ENCODE results near the gene CDS2.
A peak's percentile ranks its signal among the peaks of the same experiment; 100 is the strongest.

CDS2 gene

GRCh38 chr20:5155404-5155803 lies 28.6 kb downstream of the CDS2 start:
- H3K18ac ChIP-seq (ENCODE audit: low read depth in 1 of 2, low read length in 2 of 2), result no peak overlapping the region
- no peak overlapping the region for H3K4ac ChIP-seq (ENCODE audit: low read depth in 1 of 2, low read length in 2 of 2)
- H4K91ac ChIP-seq (ENCODE audit: low read length), result no peak overlapping the region
- peaks cover 7% of the 10 kb centered on the region for H3K4me1 ChIP-seq (ENCODE audit: control insufficient read depth, insufficient read depth, low read depth, low read length)
- H3K4me2 ChIP-seq (ENCODE audit: low read length, poor library complexity, severe bottlenecking), result no peak overlapping the region
- DNase-seq, result no peak
- H3K23ac ChIP-seq (ENCODE audit: low read length in 2 of 2), result no peak overlapping the region
- peaks cover 29% of the 10 kb centered on the region for H3K79me1 ChIP-seq (replicated peaks; ENCODE audit: low read length, poor library complexity, severe bottlenecking)
- H3K27ac ChIP-seq (ENCODE audit: low read length, poor library complexity, severe bottlenecking), result no peak overlapping the region
- no peak overlapping the region for H4K8ac ChIP-seq (ENCODE audit: low read length)
- no peak overlapping the region for H2BK120ac ChIP-seq (ENCODE audit: low read depth, low read length)
- H3K36me3 ChIP-seq (ENCODE audit: control insufficient read depth in 1 of 2, insufficient read depth in 2 of 2, low read depth in 1 of 2, low read length in 2 of 2), result no peaks in the 10 kb centered on the region
- H2AK5ac ChIP-seq (ENCODE audit: low read length, severe bottlenecking), result no peak overlapping the region
- 88% methylated on average over 2 of the region's 2 CpGs for WGBS
- no peak overlapping the region for H2BK5ac ChIP-seq (ENCODE audit: low read depth, low read length, poor library complexity, severe bottlenecking)
- no peak overlapping the region for H3K9ac ChIP-seq (ENCODE audit: low read length)
- no peaks in the 10 kb centered on the region for H3K27me3 ChIP-seq (ENCODE audit: control insufficient read depth in 1 of 2, insufficient read depth in 1 of 2, low read length in 2 of 2)
- H3K14ac ChIP-seq (ENCODE audit: low read length in 2 of 2), result no peak overlapping the region
- no peak overlapping the region for H2BK15ac ChIP-seq (ENCODE audit: low read depth, poor library complexity, severe bottlenecking)
- H3K9me3 ChIP-seq (ENCODE audit: control insufficient read depth, low read length), result no peaks in the 10 kb centered on the region
- no peak overlapping the region for H2AFZ ChIP-seq (ENCODE audit: low read depth, low read length)
- H3K4me3 ChIP-seq (ENCODE audit: insufficient read depth in 1 of 2, low read depth in 1 of 2, low read length in 2 of 2), result no peak overlapping the region
- no peak overlapping the region for H2BK12ac ChIP-seq (ENCODE audit: low read length in 2 of 2)

DNA sequence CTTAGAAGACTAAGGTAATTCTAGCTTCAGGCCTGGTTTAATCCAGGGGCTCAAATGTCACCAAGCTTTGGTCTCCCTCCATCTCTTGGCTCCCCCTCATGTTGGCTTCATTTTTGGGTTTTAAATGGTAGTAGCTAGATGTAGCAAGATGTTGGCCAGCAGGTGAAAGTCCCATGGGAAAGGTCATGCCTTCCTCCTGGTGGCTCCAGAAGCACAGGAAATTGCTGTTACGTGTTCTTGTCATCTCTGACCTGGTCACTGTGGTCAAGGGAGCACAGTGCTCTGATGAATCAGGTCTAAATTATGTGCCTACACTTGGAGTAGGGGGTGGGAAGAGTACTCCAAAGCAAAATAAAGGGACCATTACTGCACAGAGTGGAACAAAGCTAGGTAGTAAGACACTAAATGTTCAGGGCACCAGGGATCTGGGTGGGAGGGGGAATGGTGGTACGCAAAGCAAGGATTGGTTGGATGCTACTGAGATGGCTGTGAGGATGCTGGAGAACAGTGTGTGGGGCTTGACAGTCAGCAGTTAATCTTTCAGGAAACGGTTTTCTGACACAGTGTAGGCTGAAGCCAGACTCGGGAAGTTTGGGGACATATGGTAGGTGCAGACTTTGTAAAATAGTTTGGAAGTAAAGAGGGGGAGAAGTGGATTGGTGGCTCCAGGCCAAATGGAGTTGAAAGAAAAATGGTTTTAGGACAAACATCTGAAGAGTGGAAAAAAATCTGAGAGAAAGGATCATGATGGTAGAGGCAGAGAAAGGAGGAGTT lies 30.1 kb downstream of the CDS2 start:
- WGBS, result 25% methylated on average over 4 of the region's 4 CpGs

DNA sequence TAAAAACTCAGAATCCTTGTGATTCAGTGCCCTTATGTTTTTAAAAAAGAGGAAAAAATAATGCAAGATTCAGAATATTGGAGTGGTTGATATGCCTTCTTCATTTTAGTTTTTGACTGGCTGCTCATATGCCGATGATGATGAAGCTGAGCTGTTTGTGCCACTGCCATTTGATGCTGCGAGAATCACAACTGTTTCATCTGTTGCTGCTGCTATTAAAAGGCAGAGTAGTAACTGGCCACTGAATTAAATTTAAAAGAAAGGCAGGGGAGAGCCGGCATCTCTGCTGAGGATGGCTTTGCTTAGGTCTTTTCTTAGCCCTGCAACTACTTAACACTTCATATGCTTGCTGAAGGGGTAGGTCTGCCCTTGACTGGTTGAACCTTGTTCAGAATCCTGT lies 33.1 kb downstream of the CDS2 start:
- H3K4me3 ChIP-seq (ENCODE audit: insufficient read depth in 1 of 2, low read depth in 1 of 2, low read length in 2 of 2), result no peak overlapping the region
- no peak overlapping the region for H2AFZ ChIP-seq (ENCODE audit: low read depth, low read length)
- H3K4me2 ChIP-seq (ENCODE audit: low read length, poor library complexity, severe bottlenecking), result no peak overlapping the region
- no peak overlapping the region for H3K4ac ChIP-seq (ENCODE audit: low read depth in 1 of 2, low read length in 2 of 2)
- peaks cover 2% of the 10 kb centered on the region for H3K4me1 ChIP-seq (ENCODE audit: control insufficient read depth, insufficient read depth, low read depth, low read length)
- H3K27ac ChIP-seq (ENCODE audit: low read length, poor library complexity, severe bottlenecking), result no peak overlapping the region
- no peak overlapping the region for H2BK120ac ChIP-seq (ENCODE audit: low read depth, low read length)
- no peak overlapping the region for H2AK5ac ChIP-seq (ENCODE audit: low read length, severe bottlenecking)
- H4K8ac ChIP-seq (ENCODE audit: low read length), result peak overlapping the region; percentile 19
- DNase-seq, result no peak
- H3K23ac ChIP-seq (ENCODE audit: low read length in 2 of 2), result no peak overlapping the region
- no peak overlapping the region for H2BK15ac ChIP-seq (ENCODE audit: low read depth, poor library complexity, severe bottlenecking)
- no peak overlapping the region for H2BK5ac ChIP-seq (ENCODE audit: low read depth, low read length, poor library complexity, severe bottlenecking)
- no peaks in the 10 kb centered on the region for H3K36me3 ChIP-seq (ENCODE audit: control insufficient read depth in 1 of 2, insufficient read depth in 2 of 2, low read depth in 1 of 2, low read length in 2 of 2)
- over 99% methylated on average over 3 of the region's 3 CpGs for whole genome bisulfite sequencing
- no peak overlapping the region for H3K9ac ChIP-seq (ENCODE audit: low read length)
- H3K9me3 ChIP-seq (ENCODE audit: control insufficient read depth, low read length), result no peaks in the 10 kb centered on the region
- H4K91ac ChIP-seq (ENCODE audit: low read length), result no peak overlapping the region
- no peak overlapping the region for H2BK12ac ChIP-seq (ENCODE audit: low read length in 2 of 2)
- H3K79me1 ChIP-seq (replicated peaks; ENCODE audit: low read length, poor library complexity, severe bottlenecking), result peaks cover 44% of the 10 kb centered on the region
- no peak overlapping the region for H3K18ac ChIP-seq (ENCODE audit: low read depth in 1 of 2, low read length in 2 of 2)
- H3K14ac ChIP-seq (ENCODE audit: low read length in 2 of 2), result no peak overlapping the region
- H3K27me3 ChIP-seq (ENCODE audit: control insufficient read depth in 1 of 2, insufficient read depth in 1 of 2, low read length in 2 of 2), result no peaks in the 10 kb centered on the region

More for the DNA sequence above, 30.1 kb downstream of the CDS2 start:
- Histone ChIP-seq H2BK12ac (ENCODE audit: low read length in 2 of 2) (no peak overlapping the region), H2BK15ac (ENCODE audit: low read depth, poor library complexity, severe bottlenecking) (no peak overlapping the region), H3K9ac (ENCODE audit: low read length) (no peak overlapping the region), H3K9me3 (ENCODE audit: control insufficient read depth, low read length) (no peaks in the 10 kb centered on the region), H3K23ac (ENCODE audit: low read length in 2 of 2) (no peak overlapping the region), H3K4me3 (ENCODE audit: insufficient read depth in 1 of 2, low read depth in 1 of 2, low read length in 2 of 2) (no peak overlapping the region), H2BK120ac (ENCODE audit: low read depth, low read length) (no peak overlapping the region), H3K14ac (ENCODE audit: low read length in 2 of 2) (no peak overlapping the region), H3K79me1 (replicated peaks; ENCODE audit: low read length, poor library complexity, severe bottlenecking) (peaks cover 30% of the 10 kb centered on the region), H3K4ac (ENCODE audit: low read depth in 1 of 2, low read length in 2 of 2) (peak overlapping the region in 1 of 2 experiments; percentile 32), H3K18ac (ENCODE audit: low read depth in 1 of 2, low read length in 2 of 2) (peak overlapping the region in 1 of 2 experiments; percentile 77), H4K91ac (ENCODE audit: low read length) (no peak overlapping the region), H3K4me2 (ENCODE audit: low read length, poor library complexity, severe bottlenecking) (no peak overlapping the region), H4K8ac (ENCODE audit: low read length) (no peak overlapping the region), H3K27me3 (ENCODE audit: control insufficient read depth in 1 of 2, insufficient read depth in 1 of 2, low read length in 2 of 2) (no peaks in the 10 kb centered on the region), H3K36me3 (ENCODE audit: control insufficient read depth in 1 of 2, insufficient read depth in 2 of 2, low read depth in 1 of 2, low read length in 2 of 2) (no peaks in the 10 kb centered on the region), H2AK5ac (ENCODE audit: low read length, severe bottlenecking) (no peak overlapping the region), H2BK5ac (ENCODE audit: low read depth, low read length, poor library complexity, severe bottlenecking) (no peak overlapping the region), H2AFZ (ENCODE audit: low read depth, low read length) (no peak overlapping the region), H3K27ac (ENCODE audit: low read length, poor library complexity, severe bottlenecking) (no peak overlapping the region), H3K4me1 (ENCODE audit: control insufficient read depth, insufficient read depth, low read depth, low read length) (peaks cover 2% of the 10 kb centered on the region)
- DNase-seq, result peak; percentile 74

DNA sequence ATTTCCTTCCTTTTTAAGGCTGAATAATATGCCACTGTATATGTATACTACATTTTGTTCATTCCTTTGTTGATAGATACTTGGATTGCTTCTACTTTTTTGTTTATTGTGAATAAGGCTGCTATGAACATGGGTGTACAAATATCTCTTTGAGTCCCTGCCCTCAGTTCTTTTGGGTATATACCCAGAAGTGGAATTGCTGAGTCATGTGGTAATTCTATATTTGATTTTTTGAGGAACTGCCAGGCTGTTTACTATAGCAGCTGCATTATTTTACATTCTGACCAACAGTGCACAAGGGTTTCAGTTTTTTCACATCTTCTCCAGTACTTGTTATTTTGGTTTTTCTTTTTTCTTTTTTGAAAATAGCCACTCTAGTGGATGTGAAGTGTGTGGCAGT lies 34.1 kb downstream of the CDS2 start:
- Histone ChIP-seq H2AK5ac (ENCODE audit: low read length, severe bottlenecking) (no peak overlapping the region), H3K36me3 (ENCODE audit: control insufficient read depth in 1 of 2, insufficient read depth in 2 of 2, low read depth in 1 of 2, low read length in 2 of 2) (no peaks in the 10 kb centered on the region), H2AFZ (ENCODE audit: low read depth, low read length) (no peak overlapping the region), H4K8ac (ENCODE audit: low read length) (no peak overlapping the region), H3K27ac (ENCODE audit: low read length, poor library complexity, severe bottlenecking) (no peak overlapping the region), H3K18ac (ENCODE audit: low read depth in 1 of 2, low read length in 2 of 2) (no peak overlapping the region), H4K91ac (ENCODE audit: low read length) (no peak overlapping the region), H2BK120ac (ENCODE audit: low read depth, low read length) (no peak overlapping the region), H3K4me2 (ENCODE audit: low read length, poor library complexity, severe bottlenecking) (no peak overlapping the region), H3K4me1 (ENCODE audit: control insufficient read depth, insufficient read depth, low read depth, low read length) (peaks cover 2% of the 10 kb centered on the region), H2BK15ac (ENCODE audit: low read depth, poor library complexity, severe bottlenecking) (no peak overlapping the region), H3K79me1 (replicated peaks; ENCODE audit: low read length, poor library complexity, severe bottlenecking) (peaks cover 48% of the 10 kb centered on the region), H3K23ac (ENCODE audit: low read length in 2 of 2) (no peak overlapping the region), H3K4me3 (ENCODE audit: insufficient read depth in 1 of 2, low read depth in 1 of 2, low read length in 2 of 2) (no peak overlapping the region), H3K4ac (ENCODE audit: low read depth in 1 of 2, low read length in 2 of 2) (no peak overlapping the region), H2BK12ac (ENCODE audit: low read length in 2 of 2) (no peak overlapping the region), H3K9ac (ENCODE audit: low read length) (no peak overlapping the region), H3K27me3 (ENCODE audit: control insufficient read depth in 1 of 2, insufficient read depth in 1 of 2, low read length in 2 of 2) (no peaks in the 10 kb centered on the region), H2BK5ac (ENCODE audit: low read depth, low read length, poor library complexity, severe bottlenecking) (no peak overlapping the region), H3K9me3 (ENCODE audit: control insufficient read depth, low read length) (no peaks in the 10 kb centered on the region), H3K14ac (ENCODE audit: low read length in 2 of 2) (no peak overlapping the region)
- DNase-seq, result no peak

Measured in mesenchymal stem cell (in vitro differentiated cells and primary cell).